HG03432 (cell line): Measurements from ENCODE around the gene VSX1.
A peak's percentile ranks its signal among the peaks of the same experiment; 100 is the strongest.

Source experiments
- ATAC-seq: cut with Tn5 transposase; IDR thresholded peaks from one replicate; pipeline ENCODE4 v1.9.1; 2021; ENCODE audit warnings: mild to moderate bottlenecking, moderate library complexity; ENCODE audit not compliant: unreplicated experiment

The VSX1 gene

DNA sequence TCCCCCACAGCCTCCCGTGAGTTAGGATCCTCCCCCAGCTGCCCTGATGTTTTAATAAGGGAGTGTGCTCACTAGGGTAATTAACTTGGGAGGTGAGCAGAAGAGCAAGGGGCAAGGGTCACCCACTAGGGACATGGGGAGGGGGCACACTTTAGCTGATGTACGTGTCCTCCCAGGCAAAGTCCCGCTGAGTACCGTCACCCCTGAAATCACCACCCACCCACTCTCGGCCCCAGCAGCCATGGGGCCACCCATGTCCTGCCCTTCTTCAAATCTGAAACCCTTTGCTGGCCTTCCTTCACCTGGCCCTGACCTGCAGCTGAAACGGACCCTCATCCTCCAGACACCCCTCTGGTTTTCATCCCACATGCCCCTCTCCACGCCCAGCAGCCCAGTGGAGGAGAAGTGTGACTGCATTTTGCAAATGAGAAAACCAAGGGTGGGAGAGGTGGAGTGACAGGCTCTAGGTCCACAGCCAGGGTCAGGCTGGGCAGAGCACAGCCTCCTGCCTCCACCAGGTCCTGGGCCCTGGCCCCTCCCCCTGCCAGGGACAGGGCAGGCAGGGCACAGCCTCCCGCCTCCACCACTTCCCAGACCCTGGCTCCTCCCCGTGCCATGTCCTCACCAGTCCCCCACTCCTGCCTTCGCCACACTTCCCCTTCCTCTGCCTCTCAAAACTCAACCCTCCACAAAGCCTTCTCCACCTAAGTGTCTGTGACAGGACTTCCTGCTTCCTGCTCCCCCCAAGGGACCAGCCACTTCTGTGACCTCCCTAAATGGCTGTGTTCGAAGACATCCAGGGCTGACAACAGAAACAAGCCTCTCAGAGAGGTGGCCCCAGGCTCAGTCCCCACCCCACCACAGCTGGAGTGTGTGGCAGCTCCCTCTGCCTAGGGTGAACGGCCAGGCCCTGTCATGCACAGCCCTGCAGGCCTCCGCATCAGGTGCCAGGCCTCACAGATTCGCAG is 39.1 kb downstream of the VSX1 start:
- ATAC-seq: peak; percentile 91

DNA sequence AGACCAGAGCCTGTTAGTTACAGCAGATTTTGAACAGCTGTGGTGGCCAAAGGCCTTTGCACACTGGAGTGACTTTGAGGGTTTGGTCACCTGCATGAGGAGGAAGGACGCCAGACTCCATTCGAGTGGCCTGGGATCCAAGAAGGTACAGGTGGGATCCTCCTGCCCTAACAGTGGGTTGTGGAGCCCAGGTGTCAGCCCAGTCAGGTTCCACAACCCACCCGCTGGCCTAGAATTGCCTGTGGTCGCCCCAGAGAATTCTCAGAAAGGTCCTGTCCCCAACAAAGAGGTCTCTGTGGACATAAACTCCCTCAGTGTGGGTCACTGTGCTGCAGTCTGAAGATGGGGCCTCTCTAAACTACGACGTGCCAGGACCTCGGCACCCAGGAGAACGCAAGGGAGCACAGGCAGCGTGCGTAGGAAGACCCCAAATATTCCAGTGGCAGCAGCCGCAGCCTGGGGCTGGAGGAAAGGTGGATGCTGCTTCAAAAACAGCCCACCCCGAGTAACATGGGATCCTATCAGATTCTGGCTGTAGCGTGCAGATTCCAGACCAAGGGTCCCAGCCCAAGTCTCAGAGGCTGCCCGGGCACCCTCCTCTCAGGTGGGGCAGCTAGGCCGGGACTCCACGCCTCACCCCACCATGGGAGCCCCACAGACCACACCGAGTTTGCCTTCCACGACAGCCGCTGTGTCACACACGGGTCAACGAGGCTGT is 40.0 kb downstream of the VSX1 start:
- no peak for ATAC-seq

GRCh38 chr20:25040438-25040831 is 41.5 kb downstream of the VSX1 start:
- ATAC-seq: no peak

DNA sequence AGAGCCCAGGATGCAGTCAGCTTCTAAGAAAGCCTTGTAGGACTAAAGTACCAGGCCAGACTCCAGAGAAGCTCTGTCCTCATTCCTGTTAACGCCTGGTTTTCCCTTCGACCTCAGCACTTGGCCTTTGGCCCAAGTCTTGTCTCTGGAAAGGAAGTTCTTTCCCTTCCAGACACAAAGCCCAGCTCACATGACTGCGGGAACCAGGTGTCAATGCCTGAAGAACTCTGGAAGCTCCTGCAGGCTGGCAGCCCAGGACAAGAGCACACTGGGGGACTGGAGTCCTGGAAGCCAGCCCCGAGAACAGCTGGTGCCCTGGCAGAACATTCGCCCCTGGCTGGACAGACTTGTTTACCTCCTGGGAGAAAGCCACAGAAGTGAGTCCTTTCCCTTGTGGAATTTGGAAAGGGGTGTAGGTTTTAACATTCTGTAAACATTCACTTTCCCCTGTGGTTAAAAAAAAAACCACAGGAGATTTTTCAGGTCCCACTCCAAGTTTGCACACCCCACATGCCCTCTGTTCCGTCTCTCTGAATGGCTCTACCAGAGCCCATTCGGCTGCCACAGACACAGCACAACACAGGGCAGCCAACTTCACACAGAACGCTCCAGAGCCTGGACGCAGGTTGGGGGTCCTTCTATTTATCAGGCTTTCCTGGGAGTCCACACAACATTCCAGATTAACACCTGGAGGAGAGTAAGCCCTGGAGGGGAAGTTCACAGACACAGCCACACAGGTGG is 42.1 kb downstream of the VSX1 start:
- no peak for ATAC-seq

DNA sequence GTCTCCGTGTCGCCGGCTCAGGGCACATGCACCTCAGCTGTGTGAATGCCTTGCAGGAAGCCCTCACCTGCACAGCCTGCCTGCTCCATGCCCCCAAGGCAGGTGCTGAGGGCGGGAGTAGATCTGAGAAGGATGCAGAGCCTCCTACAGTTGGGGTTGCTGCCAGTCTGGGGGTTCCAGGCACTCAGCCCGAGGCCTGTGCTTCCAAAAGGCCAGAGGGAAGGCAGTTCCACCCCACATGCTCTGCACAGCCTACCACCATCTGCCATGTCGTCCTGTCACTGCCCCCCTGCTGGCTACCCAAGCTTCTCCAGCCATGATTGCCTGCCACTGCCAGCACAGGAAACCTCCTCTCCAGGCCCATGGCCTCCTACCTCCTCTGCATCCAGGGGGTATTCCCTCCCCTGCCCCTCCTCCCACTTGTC is 43.3 kb downstream of the VSX1 start:
- no peak for ATAC-seq

- ATAC-seq: no peak
Observed at GRCh38 chr20:25038103-25038410, 43.9 kb downstream of the VSX1 start.

DNA sequence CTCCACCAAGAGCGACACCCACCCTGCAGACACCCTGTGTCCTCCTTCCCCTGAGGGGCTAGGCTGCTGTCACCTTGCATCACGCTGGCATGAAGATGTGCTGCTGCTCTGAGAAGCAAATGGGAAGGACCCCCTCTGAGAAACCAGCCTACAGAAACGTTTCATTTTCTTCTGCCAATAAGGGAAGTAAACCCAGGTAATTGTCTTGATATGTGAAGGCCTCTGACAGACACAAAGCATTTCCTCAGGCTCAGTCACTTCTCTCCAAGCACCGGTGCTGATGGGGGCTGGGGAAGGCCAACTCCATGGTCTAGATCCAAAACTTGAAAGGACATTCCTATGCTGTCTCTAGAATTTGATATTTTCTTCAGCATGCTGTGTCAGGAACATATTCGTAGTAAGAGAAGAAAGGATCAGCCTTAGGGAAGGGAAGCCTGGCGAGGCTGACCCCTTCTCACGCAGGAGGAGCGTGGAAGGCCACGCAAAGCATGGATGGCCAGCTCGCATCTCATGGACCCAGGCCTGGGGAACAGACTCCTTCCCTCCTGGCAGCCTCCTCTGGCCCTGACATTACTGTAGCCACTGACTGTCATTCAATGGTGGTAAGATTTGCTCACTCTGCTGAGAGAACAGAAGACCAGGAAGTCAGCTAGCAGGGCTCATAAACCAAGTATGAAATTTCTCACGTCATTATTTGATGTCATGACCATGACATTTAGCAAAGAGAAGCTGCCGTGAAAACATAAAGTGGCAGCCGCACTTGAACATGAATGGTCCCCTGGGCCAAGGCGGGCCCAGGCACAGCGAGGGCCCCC is 44.4 kb downstream of the VSX1 start:
- peak; percentile 32 for ATAC-seq

DNA sequence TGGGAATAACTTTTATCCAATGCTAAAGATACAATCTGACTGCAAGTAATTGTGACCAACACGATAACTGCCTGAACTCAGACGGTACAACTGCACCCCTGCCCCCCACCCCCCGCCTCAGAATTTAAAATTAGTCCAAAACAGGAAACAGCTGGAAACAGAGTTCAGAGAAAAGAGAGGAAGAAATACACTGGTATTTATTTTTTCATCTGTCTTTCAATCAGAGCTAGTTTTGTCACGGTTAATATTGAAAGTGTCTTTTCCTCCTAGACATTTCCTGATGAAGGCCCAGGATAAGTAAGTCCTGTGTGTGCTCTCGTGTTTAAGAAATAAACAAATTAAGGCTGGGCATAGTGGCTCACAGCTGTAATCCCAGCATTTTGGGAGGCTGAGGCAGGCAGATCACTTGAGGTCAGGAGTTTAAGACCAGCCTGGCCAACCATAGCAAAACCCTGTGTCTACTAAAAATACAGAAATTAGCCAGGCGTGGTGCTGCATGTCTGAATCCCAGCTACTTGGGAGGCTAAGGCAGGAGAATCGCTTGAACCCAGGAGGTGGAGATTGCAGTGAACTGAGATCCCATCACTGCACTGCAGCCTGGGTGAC is 45.5 kb downstream of the VSX1 start:
- ATAC-seq: no peak

DNA sequence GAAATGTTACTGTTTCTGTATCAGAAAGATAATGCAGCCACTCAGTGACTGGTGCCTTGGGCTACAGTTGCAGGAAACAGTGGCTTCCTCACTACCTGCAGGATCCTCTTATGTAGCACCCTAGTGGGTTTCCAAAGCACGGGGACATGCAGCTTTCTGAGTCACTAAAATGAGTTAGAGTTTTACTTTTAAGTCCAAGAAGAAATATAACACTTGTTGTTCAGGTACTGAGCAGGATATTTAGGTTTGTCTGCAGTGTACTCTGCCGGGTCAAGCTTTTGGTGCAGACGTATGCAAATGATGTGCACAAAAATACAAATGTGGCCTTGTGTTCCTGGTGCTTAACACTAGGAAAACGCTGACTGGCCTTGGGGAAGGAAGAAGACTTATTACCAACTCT is 46.0 kb downstream of the VSX1 start:
- ATAC-seq: no peak

- no peak for ATAC-seq
Observed at GRCh38 chr20:25033924-25034300, 48.0 kb downstream of the VSX1 start.

DNA sequence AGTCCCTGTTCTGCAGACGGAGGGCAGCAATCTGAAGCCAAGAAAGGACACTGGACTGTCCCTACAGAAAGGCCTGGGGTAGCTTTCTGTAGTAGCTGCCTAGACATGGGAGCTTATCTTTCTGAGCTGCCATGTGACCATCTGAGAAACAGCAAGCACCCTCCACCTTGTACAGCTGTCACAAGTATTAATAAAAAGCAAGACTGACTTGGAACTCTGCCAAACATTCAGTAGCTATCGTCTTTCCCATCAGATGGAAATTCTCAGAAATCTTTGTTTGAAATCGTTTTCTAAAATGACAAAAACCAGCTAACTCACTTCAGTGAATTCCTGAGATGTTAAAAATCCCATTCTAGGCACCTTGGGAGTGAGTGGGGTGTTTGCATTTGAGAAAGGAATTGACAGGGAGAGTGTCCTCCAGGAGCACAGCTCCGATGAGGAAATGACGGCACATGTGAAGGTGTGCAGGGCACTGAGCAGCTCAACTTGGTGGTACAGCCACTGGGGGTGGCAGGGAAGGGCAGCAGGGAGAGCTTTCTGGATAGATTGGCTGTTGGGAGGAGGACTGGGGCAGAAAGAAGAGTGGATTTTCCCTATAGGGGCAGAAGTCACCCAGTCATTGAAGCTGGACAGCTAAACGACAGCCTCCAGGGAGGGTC is 48.5 kb downstream of the VSX1 start:
- ATAC-seq: no peak

DNA sequence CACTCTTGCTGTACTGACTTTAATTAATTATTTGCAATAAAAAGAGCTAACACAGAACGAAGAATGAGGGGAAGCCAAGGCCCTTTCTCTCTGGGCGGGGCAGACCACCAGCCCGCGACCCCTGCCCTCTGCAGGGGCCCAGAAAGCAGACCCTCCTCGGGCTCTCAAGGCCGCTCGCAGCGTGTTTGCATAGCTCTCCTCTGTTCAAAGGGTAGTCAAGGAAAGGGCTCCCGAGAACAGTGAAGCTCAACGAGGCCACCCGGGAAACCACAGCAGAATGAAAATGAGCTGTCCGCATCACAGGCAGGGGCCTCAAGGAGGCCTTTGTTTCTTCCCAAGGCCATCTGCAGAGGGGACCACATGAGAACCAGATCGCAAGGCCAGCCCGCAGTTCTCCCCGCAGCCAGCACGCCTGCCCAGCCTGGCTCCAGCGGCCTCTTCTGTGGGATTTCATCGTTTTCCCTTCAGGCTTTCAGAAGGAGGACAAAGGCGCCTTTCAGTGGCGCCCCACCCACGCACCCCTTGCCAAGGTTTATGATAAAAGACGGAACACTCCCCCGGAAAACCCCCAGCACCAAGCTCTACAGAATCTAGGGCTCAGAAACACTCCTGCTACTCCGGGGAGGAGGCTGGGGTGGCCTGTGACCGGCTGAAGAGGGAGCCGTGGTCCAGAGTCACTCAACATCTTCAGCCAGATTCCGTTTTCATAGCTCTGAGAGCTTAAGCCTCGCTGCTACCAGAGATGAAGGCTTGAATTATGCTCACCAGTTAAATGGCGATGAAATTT is 49.3 kb downstream of the VSX1 start:
- no peak for ATAC-seq

GRCh38 chr20:25032065-25032477 is 49.9 kb downstream of the VSX1 start:
- no peak for ATAC-seq

DNA sequence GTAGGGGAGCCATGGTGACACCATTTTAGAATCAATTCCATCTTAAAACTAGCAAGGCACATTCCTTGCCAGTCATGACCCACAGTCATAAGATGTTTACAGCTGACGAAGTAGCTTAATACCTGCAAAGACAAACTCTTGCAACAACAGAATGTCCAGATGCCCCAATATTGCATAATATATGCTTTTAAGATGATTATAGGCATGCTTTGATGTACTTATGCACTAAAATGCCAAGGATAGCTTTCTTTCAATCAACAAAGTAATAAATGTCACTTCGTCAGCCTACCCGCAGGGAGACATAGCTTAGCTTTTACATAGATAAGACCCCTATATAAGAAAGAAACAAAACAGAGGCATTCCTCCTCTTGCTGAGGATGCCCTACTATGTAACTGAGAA is 50.7 kb downstream of the VSX1 start:
- ATAC-seq: no peak

GRCh38 chr20:25030649-25031207 is 51.2 kb downstream of the VSX1 start:
- no peak for ATAC-seq

DNA sequence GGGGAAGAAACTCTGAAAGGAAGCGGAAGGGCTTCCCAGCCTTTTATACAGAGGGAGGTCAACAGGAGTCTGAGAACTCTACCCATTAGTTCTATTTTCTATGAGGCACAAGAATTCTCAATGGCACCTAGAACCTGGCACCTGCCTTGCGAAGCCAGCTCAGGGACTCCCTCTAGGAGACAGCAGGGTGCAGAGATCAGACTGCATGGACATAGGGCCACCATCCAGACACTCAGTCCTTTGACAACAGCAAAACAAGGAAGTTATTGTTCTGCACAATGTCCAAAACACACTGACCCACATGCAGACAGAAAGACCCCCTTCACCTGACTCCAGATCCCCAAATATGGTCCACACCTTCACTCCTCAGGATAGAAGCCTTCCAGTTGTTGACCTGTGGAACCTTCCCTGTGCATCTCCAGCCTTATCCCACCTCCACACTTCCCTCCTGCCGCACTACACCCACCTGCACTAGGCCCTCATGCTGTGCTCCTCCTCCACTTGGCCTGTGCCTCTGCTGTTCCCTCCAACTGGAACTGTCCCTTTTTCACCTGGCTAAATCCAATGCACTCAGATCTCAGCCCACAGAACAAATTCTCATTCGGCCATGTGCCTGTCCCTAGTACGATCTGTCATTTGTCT is 51.8 kb downstream of the VSX1 start:
- ATAC-seq: no peak

- ATAC-seq: no peak
Observed at GRCh38 chr20:25025986-25026605, 55.8 kb downstream of the VSX1 start.
